Parathyroid adenoma (tissue), 2 donors: ENCODE data around the gene TENM4.
A peak's percentile ranks its signal among the peaks of the same experiment; 100 is the strongest.

Experiments
- H2AFZ ChIP-seq: fragments of 300-600 bp; sonication (generic); one replicate; pipeline ENCODE4 v1.7.0; 2017; ENCODE audit warnings: antibody characterized with exemption, mild to moderate bottlenecking
- H3K27ac ChIP-seq: fragments of 300-600 bp; sonication (generic); one replicate; pipeline ENCODE4 v1.7.0; 2017
- H3K27me3 ChIP-seq: fragments of 300-600 bp; sonication (generic); one replicate; pipeline ENCODE4 v1.7.0; 2017; ENCODE audit warnings: low read length; ENCODE audit not compliant: control insufficient read depth, insufficient read depth
- H3K36me3 ChIP-seq: fragments of 300-600 bp; sonication (generic); one replicate; pipeline ENCODE4 v1.7.0; 2017; ENCODE audit warnings: low read length; ENCODE audit not compliant: control insufficient read depth, insufficient read depth
- H3K4me1 ChIP-seq: fragments of 300-600 bp; sonication (generic); one replicate; pipeline ENCODE4 v1.7.0; 2017; ENCODE audit warnings: control low read depth
- H3K4me2 ChIP-seq: fragments of 300-600 bp; sonication (generic); one replicate; pipeline ENCODE4 v1.7.0; 2017; ENCODE audit warnings: low read length
- H3K4me3 ChIP-seq: fragments of 300-600 bp; sonication (generic); one replicate; pipeline ENCODE4 v1.7.0; 2017; ENCODE audit warnings: low read depth, low read length
- H3K79me2 ChIP-seq: fragments of 300-600 bp; sonication (generic); one replicate; pipeline ENCODE4 v1.7.0; 2017; ENCODE audit warnings: control low read depth
- H3K9ac ChIP-seq: fragments of 300-600 bp; sonication (generic); one replicate; pipeline ENCODE4 v1.7.0; 2017; ENCODE audit warnings: mild to moderate bottlenecking
- H3K9me3 ChIP-seq: fragments of 300-600 bp; sonication (generic); one replicate; pipeline ENCODE4 v1.7.0; 2017; ENCODE audit warnings: low read length; ENCODE audit not compliant: control insufficient read depth
- TF ChIP-seq, protein P1 (sequence below): fragments of 300-600 bp; sonication (generic); IDR thresholded peaks from one replicate; pipeline ENCODE4 v1.7.0; 2017; ENCODE audit warnings: antibody characterized with exemption, mild to moderate bottlenecking
- donor health status: primary hyperparathyroidism.

Gene TENM4

DNA sequence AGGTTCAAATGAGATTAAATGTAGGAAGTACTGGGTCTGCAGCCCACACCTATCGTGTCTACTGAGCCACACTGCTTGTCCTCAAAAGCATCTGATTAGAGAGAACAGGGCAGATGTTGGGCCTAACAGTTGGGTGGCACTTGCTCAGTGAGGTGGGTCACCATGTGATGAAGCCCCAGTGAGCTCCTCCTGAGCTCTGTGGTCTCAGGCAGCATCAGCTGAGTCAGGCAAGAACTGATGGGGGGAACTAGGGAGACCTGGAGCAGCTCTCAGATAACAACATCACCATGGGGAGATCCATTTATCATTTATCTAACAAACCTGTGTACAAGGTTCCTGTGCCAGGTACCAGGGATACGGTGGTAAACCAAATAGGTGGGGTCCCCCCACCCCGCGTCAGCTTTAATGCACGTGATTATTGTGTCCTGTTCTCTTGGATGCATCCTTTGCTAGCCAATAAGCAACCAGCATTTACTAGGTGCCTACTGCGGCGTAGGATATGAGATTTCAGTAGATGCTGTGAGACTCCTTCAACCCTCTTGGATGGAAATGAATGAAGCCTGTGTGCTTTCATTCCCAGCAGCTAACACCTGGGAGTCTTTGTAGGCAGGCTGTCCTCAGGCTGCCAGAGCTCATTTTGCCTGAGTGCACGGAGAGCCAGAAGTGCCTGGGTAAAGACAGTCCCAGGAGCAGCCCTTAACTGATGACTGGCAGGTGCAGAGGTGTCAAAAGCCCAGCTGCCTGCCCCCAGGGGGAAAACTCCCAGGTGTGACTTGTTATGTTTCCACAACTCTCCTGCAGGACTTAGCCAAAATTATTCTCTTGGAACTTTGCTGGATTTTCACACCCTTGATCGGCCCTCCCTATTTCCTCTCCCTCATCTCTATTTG is 792.6 kb downstream of the TENM4 start:
- H3K79me2 ChIP-seq, result no peaks in the 10 kb centered on the region

DNA sequence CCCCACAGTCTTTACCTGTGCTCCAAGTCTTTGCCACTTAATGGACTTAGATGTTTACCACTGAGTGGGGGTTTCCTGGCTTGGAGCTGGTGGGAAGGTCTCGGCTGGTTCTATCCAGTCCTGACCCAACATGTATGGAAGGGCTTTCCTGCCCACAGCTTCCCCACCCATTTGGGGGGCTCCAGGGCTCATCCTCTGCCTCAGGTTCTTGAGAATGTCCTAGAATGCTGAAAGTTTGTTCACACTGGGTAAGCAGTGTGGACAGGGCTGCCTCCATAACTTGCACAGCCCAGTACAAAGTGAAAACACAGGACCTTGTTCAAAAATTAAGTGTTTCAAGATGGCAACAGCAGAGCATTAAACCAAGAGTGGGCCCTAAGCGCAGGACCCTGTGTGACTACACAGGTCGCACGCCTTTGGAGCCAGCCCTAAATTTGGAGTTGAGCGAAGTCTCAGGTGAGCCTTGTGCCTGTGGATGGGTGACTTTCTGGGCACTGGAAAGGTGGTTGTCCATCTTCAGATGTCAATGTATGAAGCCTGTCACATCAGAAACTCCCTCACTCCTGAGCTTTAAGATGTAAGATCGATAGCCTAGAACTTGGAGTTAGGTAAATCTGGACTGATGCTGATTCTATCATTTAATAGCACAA is 793.4 kb downstream of the TENM4 start:
- TF ChIP-seq, protein P1, sequence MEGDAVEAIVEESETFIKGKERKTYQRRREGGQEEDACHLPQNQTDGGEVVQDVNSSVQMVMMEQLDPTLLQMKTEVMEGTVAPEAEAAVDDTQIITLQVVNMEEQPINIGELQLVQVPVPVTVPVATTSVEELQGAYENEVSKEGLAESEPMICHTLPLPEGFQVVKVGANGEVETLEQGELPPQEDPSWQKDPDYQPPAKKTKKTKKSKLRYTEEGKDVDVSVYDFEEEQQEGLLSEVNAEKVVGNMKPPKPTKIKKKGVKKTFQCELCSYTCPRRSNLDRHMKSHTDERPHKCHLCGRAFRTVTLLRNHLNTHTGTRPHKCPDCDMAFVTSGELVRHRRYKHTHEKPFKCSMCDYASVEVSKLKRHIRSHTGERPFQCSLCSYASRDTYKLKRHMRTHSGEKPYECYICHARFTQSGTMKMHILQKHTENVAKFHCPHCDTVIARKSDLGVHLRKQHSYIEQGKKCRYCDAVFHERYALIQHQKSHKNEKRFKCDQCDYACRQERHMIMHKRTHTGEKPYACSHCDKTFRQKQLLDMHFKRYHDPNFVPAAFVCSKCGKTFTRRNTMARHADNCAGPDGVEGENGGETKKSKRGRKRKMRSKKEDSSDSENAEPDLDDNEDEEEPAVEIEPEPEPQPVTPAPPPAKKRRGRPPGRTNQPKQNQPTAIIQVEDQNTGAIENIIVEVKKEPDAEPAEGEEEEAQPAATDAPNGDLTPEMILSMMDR, result no peak
- H3K4me3 ChIP-seq, result no peak overlapping the region
- no peaks in the 10 kb centered on the region for H3K27me3 ChIP-seq
- no peak overlapping the region for H2AFZ ChIP-seq
- H3K4me2 ChIP-seq, result no peak overlapping the region
- H3K9ac ChIP-seq, result no peak overlapping the region
- no peak overlapping the region for H3K27ac ChIP-seq
- H3K36me3 ChIP-seq, result no peaks in the 10 kb centered on the region
- H3K9me3 ChIP-seq, result no peaks in the 10 kb centered on the region
- no peaks in the 10 kb centered on the region for H3K4me1 ChIP-seq
- H3K79me2 ChIP-seq, result no peaks in the 10 kb centered on the region

More for the DNA sequence above, 792.6 kb downstream of the TENM4 start:
- no peak overlapping the region for H3K27ac ChIP-seq
- no peaks in the 10 kb centered on the region for H3K4me1 ChIP-seq
- TF ChIP-seq, protein P1, result no peak
- no peak overlapping the region for H3K9ac ChIP-seq
- no peaks in the 10 kb centered on the region for H3K9me3 ChIP-seq
- no peak overlapping the region for H2AFZ ChIP-seq
- H3K4me2 ChIP-seq, result no peak overlapping the region
- no peaks in the 10 kb centered on the region for H3K27me3 ChIP-seq
- no peaks in the 10 kb centered on the region for H3K36me3 ChIP-seq
- H3K4me3 ChIP-seq, result no peak overlapping the region

DNA sequence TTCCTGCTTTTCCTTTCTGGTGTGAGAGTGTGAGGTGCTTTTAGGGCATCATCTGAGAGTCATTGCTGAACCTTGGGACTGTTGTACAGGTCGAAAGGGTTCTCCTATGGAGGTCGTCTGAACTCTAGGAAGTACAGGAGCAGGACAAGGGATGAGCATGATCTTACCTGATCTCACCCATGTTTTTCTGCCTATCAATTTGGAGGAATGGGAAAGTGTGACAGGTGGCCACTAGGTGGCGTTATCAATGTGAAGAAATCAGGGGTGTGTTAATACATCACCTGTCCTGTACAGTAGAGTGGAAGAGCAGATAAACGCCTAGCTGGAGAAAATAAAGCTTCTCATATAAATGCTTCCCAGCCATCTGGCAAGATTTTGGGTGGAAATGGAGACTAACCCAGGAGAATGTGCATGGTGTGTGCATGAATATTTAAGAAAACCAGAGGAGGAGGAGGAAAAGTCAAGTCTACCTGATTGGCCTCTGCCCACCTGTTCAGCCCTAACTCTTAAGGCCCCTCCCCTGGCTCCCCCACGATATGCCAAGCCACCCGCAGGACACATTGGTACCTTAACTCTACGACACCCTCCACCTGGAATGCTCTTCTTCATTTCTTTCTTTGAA is 794.2 kb downstream of the TENM4 start:
- Histone ChIP-seq H3K4me1 (no peaks in the 10 kb centered on the region), H2AFZ (no peak overlapping the region), H3K27me3 (no peaks in the 10 kb centered on the region), H3K9ac (no peak overlapping the region), H3K79me2 (no peaks in the 10 kb centered on the region), H3K4me2 (no peak overlapping the region), H3K4me3 (no peak overlapping the region), H3K9me3 (no peaks in the 10 kb centered on the region), H3K27ac (no peak overlapping the region), H3K36me3 (no peaks in the 10 kb centered on the region)
- TF ChIP-seq, protein P1, result peak; percentile 68

DNA sequence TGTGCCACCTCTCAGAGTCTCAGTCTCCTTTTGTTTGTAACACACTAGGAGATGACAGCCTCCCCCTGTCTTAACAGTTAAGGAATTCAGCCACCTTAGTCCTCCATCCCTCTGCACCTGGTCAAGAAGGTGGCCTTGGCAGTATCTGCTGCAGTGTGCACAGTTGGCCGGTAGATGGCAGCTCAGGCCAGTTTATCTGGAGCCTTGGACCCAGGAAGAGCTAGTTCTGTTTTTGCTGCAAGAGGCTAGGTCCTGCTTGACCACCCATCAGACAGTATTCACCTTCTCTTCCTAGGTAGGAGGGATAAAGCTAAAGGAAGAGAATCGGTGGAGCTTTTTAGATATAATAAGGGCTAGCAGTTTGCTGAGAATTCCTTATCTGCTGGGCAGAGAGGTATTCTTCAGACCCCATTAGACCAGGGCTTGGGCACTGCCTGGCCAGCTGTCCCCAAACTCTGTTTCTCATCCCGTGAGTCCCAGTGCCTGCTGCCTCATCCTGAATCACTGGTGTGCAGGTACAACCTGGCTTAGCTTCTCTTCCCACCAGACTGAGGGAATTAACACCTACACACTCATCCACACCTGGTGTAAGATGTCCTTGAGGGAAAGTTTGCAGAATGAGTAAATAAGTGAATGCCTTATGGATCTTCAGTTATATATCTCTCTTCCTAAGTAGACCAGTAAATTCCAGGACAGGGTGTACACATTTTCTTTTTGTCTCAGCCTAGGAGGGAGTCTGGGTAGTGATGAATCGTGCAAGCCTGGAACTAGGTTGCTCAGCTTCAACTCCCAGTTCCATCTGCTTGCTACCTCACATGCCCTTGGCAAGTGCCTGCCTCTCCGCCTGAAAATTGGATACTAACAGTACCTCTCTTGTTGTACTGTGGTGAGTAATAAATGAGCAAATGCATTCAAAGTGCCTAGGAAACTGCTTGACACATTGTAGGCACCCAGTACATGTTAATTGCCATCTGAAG is 795.3 kb downstream of the TENM4 start:
- Histone ChIP-seq H3K4me1 (no peaks in the 10 kb centered on the region), H3K79me2 (no peaks in the 10 kb centered on the region), H3K27me3 (no peaks in the 10 kb centered on the region), H3K4me2 (no peak overlapping the region), H3K4me3 (no peak overlapping the region), H3K27ac (no peak overlapping the region), H3K36me3 (no peaks in the 10 kb centered on the region), H3K9me3 (no peaks in the 10 kb centered on the region), H2AFZ (no peak overlapping the region), H3K9ac (no peak overlapping the region)
- TF ChIP-seq, protein P1, result peak; percentile 78
